Activated CD8-positive, alpha-beta memory T cell treated with anti-CD3 and anti-CD28 coated beads, Interleukin-2, amount 10 ng/mL, durations not matched to agents 7 days and 5 days (primary cell): ENCODE measurements around the gene ARID3B. TPM values are rescaled to one million over a fixed set of nuclear protein-coding genes. Genes with fewer than 3 reads are reported as not detected.
A peak's percentile ranks its signal among the peaks of the same experiment; 100 is the strongest.

Experiments
- ATAC-seq: fragments of 150-1000 bp; cut with Tn5 transposase; one replicate; pipeline ENCODE4 v1.10.0; 2021; ENCODE audit warnings: moderate library complexity
- CTCF ChIA-PET: fragments of 350-600 bp; sonication (Branson Sonifier 250); formaldehyde crosslinking; loops from one replicate; lab custom pipeline; 2021; ENCODE audit warnings: antibody characterized with exemption; lab: Charles Lee
- DNase-seq: peaks from one replicate; pipeline ENCODE4 v3.0.0-alpha.2; 2020
- H3K27ac Mint-ChIP-seq: one replicate; pipeline ENCODE4 v1.8.0; 2021; ENCODE audit warnings: mild to moderate bottlenecking, mixed read lengths
- H3K27me3 Mint-ChIP-seq: one replicate; pipeline ENCODE4 v1.8.0; 2021; ENCODE audit warnings: mixed read lengths
- H3K36me3 Mint-ChIP-seq: one replicate; pipeline ENCODE4 v1.8.0; 2021; ENCODE audit warnings: mild to moderate bottlenecking, mixed read lengths
- H3K4me1 Mint-ChIP-seq: one replicate; pipeline ENCODE4 v1.8.0; 2021; ENCODE audit warnings: mixed read lengths
- H3K4me3 Mint-ChIP-seq: one replicate; pipeline ENCODE4 v1.8.0; 2021; ENCODE audit warnings: mild to moderate bottlenecking, moderate library complexity, mixed read lengths
- H3K9me3 Mint-ChIP-seq: one replicate; pipeline ENCODE4 v1.8.0; 2022; ENCODE audit warnings: low read depth, mixed read lengths
- total RNA-seq, 2 experiments: library from RNA; stranded (reverse); gene quantifications; one replicate each; pipeline ENCODE4 v1.2.3, GENCODE V29; 2021

The ARID3B gene
- total RNA-seq, 2 experiments from 2014 or later, result 56.0 to 63.6 TPM

DNA sequence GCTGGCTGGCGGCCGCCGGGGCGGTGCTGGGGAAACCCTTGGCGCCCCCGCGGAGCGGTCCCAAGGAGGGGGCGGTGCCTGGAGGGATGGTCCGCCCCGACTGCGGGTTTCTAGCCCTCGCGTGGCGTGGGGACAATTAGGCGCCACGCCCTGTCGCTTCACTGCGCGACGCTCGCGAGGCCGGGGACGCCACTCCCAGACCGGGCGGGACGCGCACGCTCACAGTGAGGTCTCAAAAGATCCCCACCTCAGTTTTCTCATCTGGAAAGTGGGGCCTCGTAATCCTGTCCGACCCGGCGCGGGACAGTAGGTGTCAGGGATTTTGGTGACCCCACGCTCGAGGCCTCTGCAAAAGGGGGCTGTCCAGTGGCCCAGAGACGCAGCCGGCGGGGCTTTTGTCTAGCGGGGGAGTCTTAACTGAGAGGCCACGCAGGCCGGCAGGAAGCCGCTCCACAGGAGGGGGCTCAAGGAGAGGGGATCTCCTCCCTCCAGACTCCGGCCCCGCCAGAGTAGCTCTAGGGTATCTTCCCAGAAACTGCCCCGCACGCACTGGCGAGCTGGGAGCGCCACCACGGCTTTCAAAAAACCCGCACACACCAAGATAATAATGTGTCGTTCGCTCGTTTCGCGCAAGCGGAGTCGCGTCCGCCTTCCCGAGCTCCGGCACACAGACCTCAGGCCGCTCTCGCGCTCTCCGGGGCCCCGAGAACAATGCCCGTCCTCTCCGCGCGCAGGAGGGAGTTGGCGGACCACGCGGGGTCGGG is 73.9 kb downstream of the ARID3B start:
- peak overlapping the region; percentile 92 for H3K4me3 Mint-ChIP-seq
- peak overlapping the region; percentile 97 for H3K27ac Mint-ChIP-seq
- CTCF ChIA-PET, result interaction anchor here (0.8 to 13.1 kb wide), 13 partner anchors 8 to 241 kb away, joined by 3 to 172 read pairs (median 5); partner anchors contain the start of gene ARID3B
- H3K36me3 Mint-ChIP-seq, result peaks cover 20% of the 10 kb centered on the region
- no peaks in the 10 kb centered on the region for H3K27me3 Mint-ChIP-seq
- ATAC-seq (peak; percentile 63), DNase-seq (peak; percentile 91)
- no peaks in the 10 kb centered on the region for H3K9me3 Mint-ChIP-seq
- H3K4me1 Mint-ChIP-seq, result peaks cover 32% of the 10 kb centered on the region

DNA sequence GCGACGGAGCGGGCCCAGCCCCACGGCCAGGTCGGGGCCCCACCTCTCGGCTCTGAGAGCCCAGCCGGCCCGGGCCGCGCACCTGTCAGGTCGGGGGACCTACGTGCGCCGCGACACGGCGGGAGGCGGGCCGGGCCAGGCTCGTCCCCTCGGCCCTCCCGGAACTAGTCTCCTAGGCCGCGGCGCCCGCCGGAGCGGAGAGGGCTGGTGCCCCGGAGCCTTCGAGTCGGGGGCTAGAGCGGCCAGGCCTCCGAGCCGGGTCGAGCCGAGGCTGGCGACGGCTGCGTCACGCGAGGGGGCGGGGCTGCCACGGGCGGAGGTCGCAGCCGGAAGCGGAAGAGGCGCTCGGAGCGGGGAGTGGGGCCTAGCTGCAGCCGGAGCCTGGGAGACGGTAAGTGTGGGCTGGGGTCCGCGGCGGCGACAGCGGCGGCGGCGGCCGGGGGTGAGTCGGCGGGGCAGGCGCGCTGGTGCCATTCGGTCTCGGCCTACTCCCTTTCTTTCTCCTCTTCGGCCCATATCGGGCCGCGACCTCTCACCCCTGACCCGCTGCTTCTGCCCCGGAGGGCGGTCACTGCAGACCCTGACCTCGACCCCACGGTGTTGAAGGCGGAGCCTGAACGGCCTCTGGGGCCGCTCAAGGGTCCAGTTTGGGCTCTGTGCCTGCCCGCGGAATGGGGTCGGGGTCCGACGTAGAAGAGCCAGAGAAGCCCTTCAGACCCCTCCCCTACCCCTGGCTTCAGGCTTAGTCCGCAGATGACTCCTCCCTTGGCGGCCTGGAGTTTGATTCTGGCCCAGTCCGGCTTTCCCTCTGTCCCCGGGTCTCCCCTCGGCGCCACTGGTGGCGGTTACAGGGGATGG is 74.7 kb downstream of the ARID3B start, which contains the start of gene CLK3:
Gene CLK3, plus strand, starts transcription at position 329 of the 858 bp plus-strand sequence. CDS start 3,361 bp downstream, outside the sequence.
- CTCF ChIA-PET, result interaction anchor here (1.1 to 13.1 kb wide), 12 partner anchors 18 to 334 kb away, joined by 3 to 172 read pairs (median 4); partner anchors contain the start of genes ARID3B and UBL7
- H3K4me1 Mint-ChIP-seq, result peaks cover 38% of the 10 kb centered on the region
- peaks cover 28% of the 10 kb centered on the region for H3K36me3 Mint-ChIP-seq
- peak; percentile 97 for DNase-seq
- H3K27ac Mint-ChIP-seq, result peak within 1 kb of the TSS; percentile 97
- no peaks in the 10 kb centered on the region for H3K27me3 Mint-ChIP-seq
- peak within 1 kb of the TSS; percentile 92 for H3K4me3 Mint-ChIP-seq
- H3K9me3 Mint-ChIP-seq, result no peaks in the 10 kb centered on the region
- ATAC-seq, result peak; percentile 85

DNA sequence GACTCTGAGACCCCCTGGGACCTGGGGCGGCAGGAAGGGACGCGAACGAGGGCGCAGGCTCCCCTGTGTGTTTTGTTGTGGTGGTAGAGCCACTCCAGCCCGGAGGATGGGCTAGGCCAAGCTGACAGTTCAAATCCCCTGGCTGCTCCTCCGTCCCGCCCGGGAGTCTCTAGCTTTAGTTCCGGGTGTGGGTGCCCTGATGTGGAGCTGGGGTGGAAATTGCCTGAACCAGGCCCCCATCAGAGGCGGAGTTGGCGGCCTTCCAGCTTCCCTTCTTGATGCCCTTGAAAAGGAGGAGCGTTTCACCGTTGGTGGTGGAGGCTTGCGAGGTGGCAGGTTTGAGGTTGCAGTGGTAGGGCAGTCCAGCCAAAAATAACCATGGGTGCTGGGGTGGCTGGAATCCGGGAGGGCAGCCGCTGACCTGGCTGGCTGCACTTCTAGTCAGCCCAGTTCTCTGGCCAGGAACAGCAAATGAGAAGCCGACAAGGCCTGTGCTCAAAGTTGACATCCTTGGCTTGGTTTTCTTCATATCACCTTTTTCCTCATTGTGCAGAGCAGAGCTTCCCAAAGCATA is 75.4 kb downstream of the ARID3B start:
- no peak for ATAC-seq
- Mint-ChIP-seq H3K27ac (peak overlapping the region; percentile 97), H3K27me3 (no peaks in the 10 kb centered on the region), H3K9me3 (no peaks in the 10 kb centered on the region), H3K4me1 (peaks cover 43% of the 10 kb centered on the region), H3K36me3 (peaks cover 33% of the 10 kb centered on the region), H3K4me3 (peak overlapping the region; percentile 92)
- CTCF ChIA-PET, result interaction anchor here (0.6 to 13.1 kb wide), 12 partner anchors 8 to 334 kb away, joined by 3 to 172 read pairs (median 4); partner anchors contain the start of genes ARID3B and UBL7
- peak; percentile 79 for DNase-seq

DNA sequence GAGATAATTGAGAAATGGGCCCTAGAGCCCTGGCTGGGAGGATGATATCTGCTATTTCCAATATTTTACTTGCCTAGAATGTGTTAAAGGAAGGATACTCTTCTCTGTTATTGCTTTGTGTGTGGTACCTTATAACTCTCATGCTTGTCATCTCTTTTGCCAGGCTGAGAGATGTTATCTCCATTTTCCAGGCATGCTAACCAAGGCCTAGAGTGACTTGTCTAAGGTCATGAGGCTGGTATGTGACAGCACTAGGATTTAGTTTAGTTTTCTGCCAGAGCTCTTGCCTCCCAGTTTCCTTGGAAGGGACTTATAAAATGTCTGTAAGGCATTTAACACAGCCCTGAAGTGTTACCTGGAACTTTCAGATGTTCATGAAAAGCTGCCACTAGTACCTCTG is 76.0 kb downstream of the ARID3B start:
- H3K27ac Mint-ChIP-seq, result peak overlapping the region; percentile 97
- H3K9me3 Mint-ChIP-seq, result no peaks in the 10 kb centered on the region
- peaks cover 38% of the 10 kb centered on the region for H3K36me3 Mint-ChIP-seq
- ATAC-seq, result no peak
- H3K4me1 Mint-ChIP-seq, result peaks cover 43% of the 10 kb centered on the region
- CTCF ChIA-PET, result interaction anchor here (0.6 to 13.1 kb wide), 14 partner anchors 8 to 333 kb away, joined by 3 to 172 read pairs (median 4); partner anchors contain the start of gene UBL7
- peak overlapping the region; percentile 92 for H3K4me3 Mint-ChIP-seq
- H3K27me3 Mint-ChIP-seq, result no peaks in the 10 kb centered on the region
- DNase-seq, result no peak

DNA sequence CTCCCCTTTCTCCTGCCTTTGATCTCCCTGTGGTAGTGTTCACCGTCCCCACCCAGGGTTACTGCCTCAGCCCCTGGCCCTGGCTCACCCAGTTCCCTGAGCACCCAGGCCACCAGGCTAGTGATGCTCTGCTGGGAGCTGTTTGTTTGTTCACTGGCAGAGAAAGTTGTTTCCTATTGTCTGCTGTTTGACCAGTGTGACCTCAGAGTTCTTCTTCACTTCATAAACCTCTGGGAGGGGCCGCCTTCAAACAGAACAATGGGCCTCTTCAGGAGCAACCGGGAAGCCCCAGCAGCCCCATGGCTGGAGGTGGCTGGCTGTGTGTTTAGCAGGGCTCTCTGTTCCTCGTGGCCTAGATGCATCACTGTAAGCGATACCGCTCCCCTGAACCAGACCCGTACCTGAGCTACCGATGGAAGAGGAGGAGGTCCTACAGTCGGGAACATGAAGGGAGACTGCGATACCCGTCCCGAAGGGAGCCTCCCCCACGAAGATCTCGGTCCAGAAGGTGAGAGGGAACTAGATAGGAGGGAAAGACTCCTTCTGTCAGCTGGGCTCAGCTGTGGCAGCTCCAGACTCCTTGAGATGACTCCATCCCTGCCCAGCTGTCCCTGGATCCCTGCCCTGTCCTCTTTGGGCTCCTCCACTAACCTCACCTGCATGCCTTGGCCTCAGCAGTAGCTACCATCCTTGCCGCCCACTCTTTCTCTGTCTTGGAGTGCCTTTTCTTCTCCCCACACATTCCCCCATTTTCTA is 78.0 kb downstream of the ARID3B start:
- ATAC-seq, result no peak
- CTCF ChIA-PET, result interaction anchor here (0.6 to 13.1 kb wide), 6 partner anchors 8 to 423 kb away, joined by 3 to 172 read pairs (median 3); no protein-coding TSS in a partner anchor
- no peaks in the 10 kb centered on the region for H3K9me3 Mint-ChIP-seq
- no peak overlapping the region for H3K4me3 Mint-ChIP-seq
- H3K27ac Mint-ChIP-seq, result peak overlapping the region; percentile 45
- DNase-seq, result no peak
- H3K4me1 Mint-ChIP-seq, result peaks cover 43% of the 10 kb centered on the region
- no peaks in the 10 kb centered on the region for H3K27me3 Mint-ChIP-seq
- H3K36me3 Mint-ChIP-seq, result peaks cover 53% of the 10 kb centered on the region

DNA sequence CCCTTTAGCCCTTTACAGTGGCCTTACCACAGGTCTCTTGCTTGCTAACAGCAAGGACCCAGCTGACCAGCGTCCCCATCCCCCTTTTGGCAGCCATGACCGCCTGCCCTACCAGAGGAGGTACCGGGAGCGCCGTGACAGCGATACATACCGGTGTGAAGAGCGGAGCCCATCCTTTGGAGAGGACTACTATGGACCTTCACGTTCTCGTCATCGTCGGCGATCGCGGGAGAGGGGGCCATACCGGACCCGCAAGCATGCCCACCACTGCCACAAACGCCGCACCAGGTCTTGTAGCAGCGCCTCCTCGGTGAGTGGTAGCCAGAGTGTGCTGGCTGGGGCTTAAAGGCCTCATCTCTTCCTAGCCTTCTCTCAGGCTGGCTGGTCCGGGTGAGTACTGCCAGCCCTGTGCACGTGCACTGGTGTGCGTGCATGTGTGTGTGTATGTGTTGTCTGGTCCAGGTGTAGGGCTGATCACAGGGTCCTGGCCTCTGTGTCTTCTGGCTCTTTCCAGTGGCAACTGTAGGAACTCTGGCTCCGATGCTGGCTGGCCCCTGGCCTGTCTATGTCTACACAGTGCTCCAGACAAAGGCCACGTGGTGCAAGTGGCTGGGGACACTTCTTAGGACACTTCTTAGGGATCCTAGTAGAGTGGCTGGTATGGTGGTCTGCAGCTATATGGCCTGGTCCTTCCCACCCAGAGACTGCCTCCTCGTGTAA is 79.1 kb downstream of the ARID3B start:
- Mint-ChIP-seq H3K4me3 (no peak overlapping the region), H3K27ac (no peak overlapping the region), H3K4me1 (peaks cover 41% of the 10 kb centered on the region), H3K36me3 (peaks cover 61% of the 10 kb centered on the region), H3K27me3 (no peaks in the 10 kb centered on the region), H3K9me3 (no peaks in the 10 kb centered on the region)
- DNase-seq (no peak), ATAC-seq (no peak)
- CTCF ChIA-PET, result interaction anchor here (1.8 to 13.1 kb wide), 2 partner anchors 14 to 21 kb away, joined by 8 to 172 read pairs; no protein-coding TSS in a partner anchor

DNA sequence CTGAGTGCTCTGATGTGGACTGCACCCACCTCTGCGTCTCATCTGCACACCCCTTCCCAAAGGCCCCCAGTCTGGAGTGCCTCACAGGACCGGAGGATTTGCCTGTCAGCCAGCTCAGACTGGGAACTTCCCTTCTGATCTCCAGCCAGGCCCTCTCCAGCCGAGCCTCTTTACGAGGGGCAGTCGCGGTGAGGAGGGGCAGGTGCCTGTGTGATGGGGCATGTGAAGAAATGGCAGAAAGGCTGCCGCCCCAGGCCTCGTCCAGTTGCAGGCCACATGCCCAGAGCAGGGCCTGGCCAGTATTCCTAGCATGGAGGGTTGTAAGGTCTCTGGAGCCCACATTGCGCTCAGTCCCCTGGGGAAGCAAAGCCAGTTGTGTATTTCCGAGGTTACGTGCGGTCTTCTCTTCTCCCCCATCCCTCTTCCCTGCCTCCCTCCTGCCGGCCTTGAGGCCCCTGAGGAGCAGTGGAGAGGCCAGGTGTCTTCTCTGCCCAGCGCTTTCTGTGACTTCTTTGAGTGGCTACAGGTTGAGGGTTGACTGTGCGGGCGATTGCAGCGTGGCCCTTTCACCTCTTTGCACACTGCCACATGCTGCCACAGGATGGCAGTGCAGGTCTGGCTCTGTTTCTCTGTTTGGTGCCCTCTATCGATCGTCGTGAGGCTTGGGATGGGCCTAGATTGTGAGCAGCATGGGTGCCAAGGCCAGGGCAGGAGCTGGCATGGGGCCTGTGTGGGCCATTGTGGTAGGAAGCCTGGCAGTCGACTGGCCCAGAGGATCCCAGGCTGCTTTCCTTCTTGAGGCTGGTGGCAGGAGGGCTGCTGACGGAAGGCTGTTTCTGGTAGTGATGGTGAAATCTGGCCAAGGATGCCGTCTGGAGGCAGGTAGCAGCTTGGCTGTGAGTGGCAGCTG is 79.9 kb downstream of the ARID3B start:
- H3K27me3 Mint-ChIP-seq, result no peaks in the 10 kb centered on the region
- peak; percentile 87 for DNase-seq
- no peak overlapping the region for H3K27ac Mint-ChIP-seq
- peaks cover 65% of the 10 kb centered on the region for H3K36me3 Mint-ChIP-seq
- CTCF ChIA-PET, result interaction anchor here (0.6 to 13.1 kb wide), 18 partner anchors 13 to 251 kb away, joined by 3 to 172 read pairs (median 4); no protein-coding TSS in a partner anchor
- no peak overlapping the region for H3K4me3 Mint-ChIP-seq
- H3K9me3 Mint-ChIP-seq, result no peaks in the 10 kb centered on the region
- H3K4me1 Mint-ChIP-seq, result peaks cover 45% of the 10 kb centered on the region
- ATAC-seq, result peak; percentile 83

DNA sequence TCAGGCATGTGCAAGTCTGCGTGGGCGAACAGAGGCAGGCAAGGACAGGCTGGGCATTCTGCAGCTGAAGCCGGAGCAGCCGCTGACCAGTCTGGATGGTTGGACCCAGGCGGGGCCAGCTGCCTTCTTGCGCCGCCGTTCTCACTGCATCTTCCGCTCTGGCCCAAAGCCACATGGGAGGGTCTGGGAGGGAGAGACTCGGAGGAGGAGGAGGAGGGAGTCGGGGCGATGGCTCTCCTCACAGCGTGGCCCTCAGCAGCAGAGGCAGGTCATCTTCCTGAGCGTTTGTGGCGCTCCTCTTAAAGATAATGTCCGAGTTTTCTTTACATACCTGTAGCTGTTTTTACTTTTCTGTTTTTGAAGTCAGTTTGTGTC is 80.5 kb downstream of the ARID3B start:
- Mint-ChIP-seq H3K4me3 (no peak overlapping the region), H3K27me3 (no peaks in the 10 kb centered on the region), H3K36me3 (peaks cover 61% of the 10 kb centered on the region), H3K9me3 (no peaks in the 10 kb centered on the region), H3K4me1 (peaks cover 49% of the 10 kb centered on the region), H3K27ac (no peak overlapping the region)
- no peak for DNase-seq
- ATAC-seq, result no peak
- CTCF ChIA-PET, result interaction anchor here (0.6 to 13.1 kb wide), 18 partner anchors 12 to 252 kb away, joined by 3 to 172 read pairs (median 4); no protein-coding TSS in a partner anchor

DNA sequence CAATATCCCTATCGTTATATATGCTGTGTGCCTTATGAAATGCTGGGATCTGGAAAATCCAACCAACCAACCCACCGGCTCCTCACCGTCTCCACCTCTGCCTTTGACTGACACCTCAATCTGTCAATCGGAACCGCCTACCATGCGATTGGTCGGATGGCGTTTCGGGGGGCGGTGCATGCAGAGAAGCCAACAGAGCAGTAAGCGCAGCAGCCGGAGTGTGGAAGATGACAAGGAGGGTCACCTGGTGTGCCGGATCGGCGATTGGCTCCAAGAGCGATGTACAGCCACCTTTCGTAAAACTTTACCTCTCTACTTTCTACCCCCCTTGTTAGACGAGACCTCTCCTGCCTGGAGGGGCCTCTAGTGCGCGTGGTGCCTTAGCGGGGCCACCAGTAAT is 80.9 kb downstream of the ARID3B start:
- H3K4me1 Mint-ChIP-seq, result peaks cover 49% of the 10 kb centered on the region
- ATAC-seq, result no peak
- no peaks in the 10 kb centered on the region for H3K27me3 Mint-ChIP-seq
- H3K9me3 Mint-ChIP-seq, result no peaks in the 10 kb centered on the region
- no peak for DNase-seq
- H3K36me3 Mint-ChIP-seq, result peaks cover 57% of the 10 kb centered on the region
- no peak overlapping the region for H3K4me3 Mint-ChIP-seq
- CTCF ChIA-PET, result interaction anchor here (0.7 to 13.1 kb wide), 10 partner anchors 8 to 249 kb away, joined by 3 to 172 read pairs (median 6); no protein-coding TSS in a partner anchor
- no peak overlapping the region for H3K27ac Mint-ChIP-seq

DNA sequence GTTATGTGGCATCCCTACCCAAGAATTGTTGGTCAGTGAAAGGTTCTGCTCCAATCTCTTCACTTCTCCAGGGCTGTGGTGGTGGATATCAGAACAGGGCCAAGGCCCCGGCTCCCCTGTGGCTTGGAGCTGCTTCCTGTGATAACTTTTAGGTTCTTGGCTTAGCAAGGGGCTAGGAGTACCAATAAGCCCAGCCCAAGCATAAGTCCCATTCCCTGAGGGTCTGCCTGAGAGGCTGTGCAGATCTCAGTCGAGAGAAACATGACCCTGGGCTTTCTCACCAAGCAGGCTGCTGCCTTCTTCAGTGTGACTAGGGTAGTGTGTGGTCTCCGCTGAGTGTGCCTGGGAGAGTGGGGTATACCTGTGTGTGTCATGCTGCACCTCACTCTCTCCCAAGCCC is 81.7 kb downstream of the ARID3B start:
- Mint-ChIP-seq H3K36me3 (peaks cover 56% of the 10 kb centered on the region), H3K4me1 (peaks cover 47% of the 10 kb centered on the region), H3K27ac (no peak overlapping the region), H3K4me3 (no peak overlapping the region), H3K9me3 (no peaks in the 10 kb centered on the region), H3K27me3 (no peaks in the 10 kb centered on the region)
- DNase-seq (no peak), ATAC-seq (no peak)
- CTCF ChIA-PET, result interaction anchor here (0.7 to 13.1 kb wide), 7 partner anchors 9 to 250 kb away, joined by 3 to 172 read pairs (median 12); no protein-coding TSS in a partner anchor
